Karpas-422 (cell line): ENCODE measurements around the gene CHRNE. TPM values are rescaled to one million over a fixed set of nuclear protein-coding genes. Genes with fewer than 3 reads are reported as not detected.

ENCODE experiments used
- DNase-seq: peaks from one replicate; pipeline ENCODE4 v3.0.0-alpha.2; 2015
- H2AFZ ChIP-seq: fragments of 200-600 bp; sonication (generic); 2 replicates; pipeline ENCODE4 v1.6.1; 2014; ENCODE audit warnings: antibody characterized with exemption, low read length, mixed read lengths
- H3K27ac ChIP-seq: fragments of 200-600 bp; sonication (generic); 2 replicates; pipeline ENCODE4 v1.5.1; 2014; ENCODE audit warnings: mild to moderate bottlenecking, low read length, moderate library complexity
- H3K27me3 ChIP-seq: fragments of 200-600 bp; sonication (generic); 2 replicates; pipeline ENCODE4 v1.6.1; 2014; ENCODE audit warnings: low read length, mixed read lengths
- H3K36me3 ChIP-seq: fragments of 200-600 bp; sonication (generic); 2 replicates; pipeline ENCODE4 v1.6.1; 2014; ENCODE audit warnings: low read length, mixed read lengths; ENCODE audit not compliant: insufficient read depth
- H3K4me1 ChIP-seq: fragments of 200-600 bp; sonication (generic); 2 replicates; pipeline ENCODE4 v1.6.1; 2014; ENCODE audit warnings: mild to moderate bottlenecking, low read length, mixed read lengths
- H3K4me2 ChIP-seq: fragments of 200-600 bp; sonication (generic); 2 replicates; pipeline ENCODE4 v1.6.1; 2014; ENCODE audit warnings: low read length, low read depth, mild to moderate bottlenecking; ENCODE audit not compliant: poor library complexity, severe bottlenecking
- H3K4me3 ChIP-seq: fragments of 200-600 bp; sonication (generic); 2 replicates; pipeline ENCODE4 v1.5.1; 2014; ENCODE audit warnings: mild to moderate bottlenecking, antibody characterized with exemption, low read length, mixed read lengths
- H3K79me2 ChIP-seq: fragments of 200-600 bp; sonication (generic); 2 replicates; pipeline ENCODE4 v1.6.1; 2014; ENCODE audit warnings: mild to moderate bottlenecking, low read length, mixed read lengths
- H3K9ac ChIP-seq: fragments of 200-600 bp; sonication (generic); 2 replicates; pipeline ENCODE4 v1.6.0; 2014; ENCODE audit warnings: low read length
- H3K9me2 ChIP-seq: fragments of 200-600 bp; sonication (generic), shearing (Covaris generic); replicated peaks from 2 replicates; pipeline ENCODE4 v1.6.0; 2014; ENCODE audit warnings: mild to moderate bottlenecking, low read length, moderate library complexity; ENCODE audit not compliant: insufficient read depth
- H3K9me3 ChIP-seq: fragments of 300-700, 200-600 bp; sonication (generic); 2 replicates; pipeline ENCODE4 v1.6.1; 2014; ENCODE audit warnings: low read length, mixed read lengths
- H4K20me1 ChIP-seq: fragments of 200-600 bp; sonication (generic); 2 replicates; pipeline ENCODE4 v1.6.1; 2014; ENCODE audit warnings: mild to moderate bottlenecking, antibody characterized with exemption, low read length, low read depth; ENCODE audit not compliant: insufficient read depth
- total RNA-seq: library from RNA; depleted of rRNA; stranded (reverse); fragments of >200 nt; shearing (Covaris generic); gene quantifications from 2 replicates; pipeline ENCODE4 v1.2.3, GENCODE V29; 2014; ENCODE audit warnings: low replicate concordance

Gene CHRNE
- total RNA-seq, 1 experiment from 2014 or later: 0.11 TPM

DNA sequence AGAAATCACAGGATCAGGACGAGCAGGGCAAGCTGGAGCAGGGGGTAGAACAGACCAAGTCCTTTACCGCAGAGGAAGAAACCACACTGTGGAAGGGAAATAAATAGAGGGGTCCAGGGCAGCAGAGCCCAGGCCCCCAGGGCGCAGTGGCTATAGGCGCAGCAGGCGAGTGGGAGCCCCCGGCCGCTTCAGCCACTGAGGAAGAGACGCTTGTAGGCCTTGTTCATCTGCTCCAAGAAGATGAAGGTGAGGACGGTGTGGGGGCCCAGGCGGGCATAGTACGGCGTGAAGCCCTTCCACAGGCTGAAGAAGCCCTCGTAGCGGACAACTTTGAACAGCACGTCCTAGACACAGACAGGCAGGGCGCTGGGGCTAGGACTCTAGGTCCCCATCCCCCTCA, 34.7 kb upstream of the CHRNE start:
- Histone ChIP-seq H3K9me3 (no peaks in the 10 kb centered on the region), H3K9ac (no peak overlapping the region), H3K36me3 (peaks cover 13% of the 10 kb centered on the region), H3K27me3 (no peaks in the 10 kb centered on the region), H4K20me1 (no peaks in the 10 kb centered on the region; the same call in 1 of the 2 replicates), H3K4me2 (no peak overlapping the region), H3K79me2 (peaks cover 50% of the 10 kb centered on the region), H3K9me2 (no peaks in the 10 kb centered on the region), H3K4me1 (peaks cover 23% of the 10 kb centered on the region), H3K4me3 (no peak overlapping the region), H3K27ac (no peak overlapping the region), H2AFZ (no peak overlapping the region)
- no peak for DNase-seq

DNA sequence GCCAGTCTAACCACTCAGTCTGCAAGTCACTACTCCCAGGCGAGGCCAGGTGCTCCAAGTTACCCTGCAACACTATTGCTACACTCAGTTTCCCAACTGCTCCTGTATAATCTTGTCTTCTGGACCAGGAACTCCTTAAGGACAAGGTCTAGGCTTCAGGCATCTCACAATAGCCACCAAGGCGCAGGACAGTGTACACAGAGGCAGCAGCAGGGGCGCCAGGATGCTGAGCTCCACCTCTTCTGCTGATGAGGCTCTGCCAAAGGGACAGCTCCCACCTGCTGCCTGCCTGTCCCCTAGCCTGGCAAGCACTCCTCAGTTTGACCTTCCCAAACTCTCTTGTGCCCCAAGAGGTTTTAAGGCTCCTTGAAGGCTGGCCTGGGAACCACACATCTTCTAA, 33.5 kb upstream of the CHRNE start:
- Histone ChIP-seq H3K9me2 (no peaks in the 10 kb centered on the region), H3K4me3 (no peak overlapping the region), H4K20me1 (no peaks in the 10 kb centered on the region; the same call in 1 of the 2 replicates), H3K36me3 (peaks cover 10% of the 10 kb centered on the region), H3K4me1 (peaks cover 12% of the 10 kb centered on the region), H3K9ac (no peak overlapping the region), H3K27ac (no peak overlapping the region), H3K9me3 (no peaks in the 10 kb centered on the region), H3K79me2 (peaks cover 39% of the 10 kb centered on the region), H3K27me3 (no peaks in the 10 kb centered on the region), H3K4me2 (no peak overlapping the region), H2AFZ (no peak overlapping the region)
- no peak for DNase-seq

DNA sequence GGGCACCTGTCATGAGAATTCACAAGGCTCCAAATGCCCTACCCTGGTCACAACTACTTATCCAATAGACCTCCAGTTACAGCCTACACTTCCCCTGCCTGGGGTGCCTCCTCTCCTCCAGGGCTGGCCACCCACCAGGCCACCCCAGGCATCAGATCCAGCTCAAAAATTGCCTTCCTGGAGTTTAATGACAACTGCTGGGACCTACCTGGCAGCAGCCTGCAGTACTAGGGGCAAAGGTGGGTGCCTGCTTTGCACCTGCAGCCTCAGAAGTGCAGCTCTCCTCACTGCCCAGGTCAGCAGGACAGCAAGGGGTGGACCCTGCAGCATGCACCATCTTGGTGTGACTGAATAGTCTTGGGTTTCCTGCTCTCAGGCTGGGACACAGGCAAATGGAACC, 32.8 kb upstream of the CHRNE start:
- Histone ChIP-seq H3K79me2 (peaks cover 31% of the 10 kb centered on the region), H3K9me3 (no peaks in the 10 kb centered on the region), H3K9me2 (no peaks in the 10 kb centered on the region), H3K4me3 (no peak overlapping the region), H3K9ac (no peak overlapping the region), H3K27ac (no peak overlapping the region), H4K20me1 (no peaks in the 10 kb centered on the region), H3K4me2 (no peak overlapping the region), H3K4me1 (peaks cover 10% of the 10 kb centered on the region), H3K27me3 (no peaks in the 10 kb centered on the region), H3K36me3 (peaks cover 10% of the 10 kb centered on the region), H2AFZ (no peak overlapping the region)
- DNase-seq: no peak

DNA sequence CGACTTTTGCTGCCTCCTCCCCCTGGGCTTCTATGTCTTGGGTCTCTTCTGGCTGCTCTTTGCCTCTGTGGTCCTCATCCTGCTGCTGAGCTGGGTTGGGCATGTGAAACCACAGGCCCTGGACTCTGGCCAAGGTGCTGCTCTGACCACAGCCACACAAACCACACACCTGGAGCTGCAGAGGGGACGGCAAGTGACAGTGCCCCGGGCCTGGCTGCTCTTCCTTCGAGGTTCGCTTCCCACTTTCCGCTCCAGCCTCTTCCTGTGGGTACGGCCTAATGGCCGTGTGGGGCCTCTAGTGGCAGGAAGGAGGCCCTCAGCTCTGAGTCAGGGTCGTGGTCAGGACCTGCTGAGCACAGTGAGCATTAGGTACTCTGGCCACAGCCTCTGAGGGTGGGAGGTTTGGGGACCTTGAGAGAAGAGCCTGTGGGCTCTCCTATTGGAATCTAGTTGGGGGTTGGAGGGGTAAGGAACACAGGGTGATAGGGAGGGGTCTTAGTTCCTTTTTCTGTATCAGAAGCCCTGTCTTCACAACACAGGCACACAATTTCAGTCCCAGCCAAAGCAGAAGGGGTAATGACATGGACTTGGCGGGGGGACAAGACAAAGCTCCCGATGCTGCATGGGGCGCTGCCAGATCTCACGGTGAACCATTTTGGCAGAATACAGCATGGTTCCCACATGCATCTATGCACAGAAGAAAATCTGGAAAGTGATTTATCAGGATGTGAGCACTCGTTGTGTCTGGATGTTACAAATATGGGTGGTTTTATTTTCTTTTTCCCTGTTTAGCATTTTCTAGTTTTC, 31.5 kb upstream of the CHRNE start:
- DNase-seq: no peak
- Histone ChIP-seq H3K9me2 (no peaks in the 10 kb centered on the region), H3K4me3 (no peak overlapping the region), H3K79me2 (peaks cover 25% of the 10 kb centered on the region), H3K27ac (no peak overlapping the region), H3K9ac (no peak overlapping the region), H3K9me3 (no peaks in the 10 kb centered on the region), H4K20me1 (no peaks in the 10 kb centered on the region), H3K4me1 (peaks cover 10% of the 10 kb centered on the region), H3K36me3 (peaks cover 10% of the 10 kb centered on the region), H3K27me3 (no peaks in the 10 kb centered on the region), H3K4me2 (no peak overlapping the region), H2AFZ (no peak overlapping the region)

DNA sequence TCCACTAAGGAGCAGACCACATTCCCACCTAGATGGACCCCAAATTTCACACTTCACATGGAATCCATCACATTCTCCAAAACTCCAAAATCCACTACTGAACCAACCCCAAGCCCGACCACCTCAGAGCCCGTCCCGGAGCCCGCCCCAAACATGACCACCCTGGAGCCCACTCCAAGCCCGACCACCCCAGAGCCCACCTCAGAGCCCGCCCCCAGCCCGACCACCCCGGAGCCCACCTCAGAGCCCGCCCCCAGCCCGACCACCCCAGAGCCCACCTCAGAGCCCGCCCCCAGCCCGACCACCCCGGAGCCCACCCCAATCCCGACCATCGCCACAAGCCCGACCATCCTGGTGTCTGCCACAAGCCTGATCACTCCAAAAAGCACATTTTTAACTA, 30.7 kb upstream of the CHRNE start:
- Histone ChIP-seq H3K4me1 (peaks cover 7% of the 10 kb centered on the region), H4K20me1 (no peaks in the 10 kb centered on the region), H3K27me3 (no peaks in the 10 kb centered on the region), H3K4me2 (no peak overlapping the region), H3K9ac (no peak overlapping the region), H3K36me3 (peaks cover 9% of the 10 kb centered on the region), H2AFZ (no peak overlapping the region), H3K9me3 (no peaks in the 10 kb centered on the region), H3K79me2 (peaks cover 18% of the 10 kb centered on the region), H3K4me3 (no peak overlapping the region), H3K27ac (no peak overlapping the region), H3K9me2 (no peaks in the 10 kb centered on the region)
- DNase-seq: no peak

DNA sequence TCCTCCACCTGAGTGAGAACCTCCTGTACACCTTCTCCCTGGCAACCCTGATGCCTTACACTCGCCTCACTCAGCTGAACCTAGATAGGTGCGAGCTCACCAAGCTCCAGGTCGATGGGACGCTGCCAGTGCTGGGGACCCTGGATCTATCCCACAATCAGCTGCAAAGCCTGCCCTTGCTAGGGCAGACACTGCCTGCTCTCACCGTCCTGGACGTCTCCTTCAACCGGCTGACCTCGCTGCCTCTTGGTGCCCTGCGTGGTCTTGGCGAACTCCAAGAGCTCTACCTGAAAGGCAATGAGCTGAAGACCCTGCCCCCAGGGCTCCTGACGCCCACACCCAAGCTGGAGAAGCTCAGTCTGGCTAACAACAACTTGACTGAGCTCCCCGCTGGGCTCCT, 29.9 kb upstream of the CHRNE start:
- Histone ChIP-seq H3K4me1 (no peaks in the 10 kb centered on the region), H4K20me1 (no peaks in the 10 kb centered on the region), H3K27ac (no peak overlapping the region), H3K79me2 (peaks cover 9% of the 10 kb centered on the region; the same call in 1 of the 2 replicates), H3K9me3 (no peaks in the 10 kb centered on the region), H2AFZ (no peak overlapping the region), H3K4me2 (no peak overlapping the region), H3K9ac (no peak overlapping the region), H3K9me2 (no peaks in the 10 kb centered on the region), H3K4me3 (no peak overlapping the region), H3K27me3 (no peaks in the 10 kb centered on the region), H3K36me3 (peaks cover under 1% of the 10 kb centered on the region)
- no peak for DNase-seq

DNA sequence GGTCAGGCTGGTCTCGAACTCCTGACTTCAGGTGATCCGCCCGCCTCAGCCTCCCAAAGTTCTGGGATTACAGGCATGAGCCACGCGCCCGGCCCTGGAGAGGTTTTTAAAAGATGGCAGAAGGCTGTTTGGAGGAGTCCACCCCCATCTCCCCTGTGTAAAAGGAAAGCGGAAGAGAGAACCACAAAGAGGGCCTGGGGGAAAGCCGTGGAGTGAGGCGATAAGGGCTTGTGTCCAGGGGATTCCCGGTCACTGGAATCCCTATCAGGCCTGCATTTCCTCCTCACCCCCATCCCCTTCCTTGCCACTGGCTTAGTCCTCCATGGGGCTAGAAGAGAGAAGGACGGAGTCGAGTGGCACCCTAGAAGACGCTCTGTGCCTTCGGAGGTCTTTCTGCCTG, 29.1 kb upstream of the CHRNE start, which contains the start of gene GP1BA:
Gene GP1BA, plus strand, starts transcription at position 315 of the 400 bp plus-strand sequence. CDS start 328 bp downstream, outside the sequence.
- Histone ChIP-seq H3K9me2 (no peaks in the 10 kb centered on the region), H3K36me3 (no peaks in the 10 kb centered on the region; the same call in 1 of the 2 replicates), H3K27me3 (no peaks in the 10 kb centered on the region), H3K79me2 (peaks cover 1% of the 10 kb centered on the region; the same call in 1 of the 2 replicates), H3K9me3 (no peaks in the 10 kb centered on the region), H4K20me1 (no peaks in the 10 kb centered on the region), H3K27ac (no peak within 1 kb of the TSS), H3K4me2 (no peak within 1 kb of the TSS), H3K4me3 (no peak within 1 kb of the TSS), H2AFZ (no peak within 1 kb of the TSS), H3K9ac (no peak within 1 kb of the TSS), H3K4me1 (no peaks in the 10 kb centered on the region)
- DNase-seq: no peak

DNA sequence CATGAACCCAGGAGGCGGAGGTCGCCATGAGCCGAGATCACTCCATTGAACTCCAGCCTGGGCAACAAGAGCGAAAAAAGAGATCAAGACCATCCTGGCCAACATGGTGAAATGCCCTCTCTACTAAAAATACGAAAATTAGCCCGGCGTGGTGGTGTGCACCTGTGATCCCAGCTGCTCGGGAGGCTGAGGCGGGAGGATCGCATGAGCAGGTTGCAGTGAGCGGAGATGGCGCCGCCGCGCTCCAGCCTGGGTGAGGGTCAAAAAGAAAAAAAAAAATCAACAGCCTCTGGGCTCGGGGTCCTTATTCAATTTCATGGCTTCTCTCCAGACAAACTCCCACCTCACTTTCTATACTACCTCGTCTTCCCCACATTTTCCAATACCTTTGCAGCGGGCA, 26.0 kb upstream of the CHRNE start:
- H2AFZ ChIP-seq: no peak overlapping the region
- no peak overlapping the region for H3K4me3 ChIP-seq
- H3K79me2 ChIP-seq: no peaks in the 10 kb centered on the region
- no peaks in the 10 kb centered on the region for H3K36me3 ChIP-seq
- no peak for DNase-seq
- no peaks in the 10 kb centered on the region for H3K9me3 ChIP-seq
- H4K20me1 ChIP-seq: no peaks in the 10 kb centered on the region
- no peaks in the 10 kb centered on the region for H3K9me2 ChIP-seq
- H3K4me1 ChIP-seq: no peaks in the 10 kb centered on the region
- no peak overlapping the region for H3K9ac ChIP-seq
- no peak overlapping the region for H3K4me2 ChIP-seq
- no peaks in the 10 kb centered on the region for H3K27me3 ChIP-seq
- H3K27ac ChIP-seq: no peak overlapping the region
